Erythroblast (primary cell): ENCODE data around the gene TAF5L.

Source experiments
- GATA1 ChIP-seq: IDR thresholded peaks from 2 replicates; pipeline ENCODE4 v1.6.1; 2011; ENCODE audit warnings: low read depth, mild to moderate bottlenecking, control low read depth, low read length, moderate library complexity
- POLR2A ChIP-seq: IDR thresholded peaks from 2 replicates; pipeline ENCODE4 v1.6.1; 2011; ENCODE audit warnings: mild to moderate bottlenecking, low read length

- no peak for TF ChIP-seq POLR2A
- no peak for TF ChIP-seq GATA1
Measured at GRCh38 chr1:229599218-229599954, 26.5 kb downstream of the TAF5L start.
